ENCODE data around the gene ARMH1.

Gene ARMH1

DNA sequence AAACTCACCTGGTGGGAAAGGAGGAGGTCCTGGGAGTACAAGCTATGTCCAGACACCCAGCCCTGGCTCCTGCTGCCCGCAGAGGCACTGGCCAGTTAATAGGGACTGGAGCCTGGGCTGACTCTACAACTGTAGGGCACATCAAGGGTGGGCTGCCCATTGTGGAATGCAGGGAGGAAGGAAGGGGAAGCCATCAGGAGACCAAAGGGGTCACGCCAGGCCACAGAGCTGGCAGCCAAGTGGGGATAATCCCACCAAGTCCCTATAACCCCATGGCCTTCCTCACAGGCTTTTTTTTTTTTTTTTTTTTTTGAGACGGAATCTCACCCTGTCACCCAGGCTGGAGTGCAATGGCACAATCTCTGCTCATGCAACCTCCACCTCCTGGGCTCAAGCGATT lies 14.9 kb upstream of the ARMH1 start:
- TF ChIP-seq, protein P1, sequence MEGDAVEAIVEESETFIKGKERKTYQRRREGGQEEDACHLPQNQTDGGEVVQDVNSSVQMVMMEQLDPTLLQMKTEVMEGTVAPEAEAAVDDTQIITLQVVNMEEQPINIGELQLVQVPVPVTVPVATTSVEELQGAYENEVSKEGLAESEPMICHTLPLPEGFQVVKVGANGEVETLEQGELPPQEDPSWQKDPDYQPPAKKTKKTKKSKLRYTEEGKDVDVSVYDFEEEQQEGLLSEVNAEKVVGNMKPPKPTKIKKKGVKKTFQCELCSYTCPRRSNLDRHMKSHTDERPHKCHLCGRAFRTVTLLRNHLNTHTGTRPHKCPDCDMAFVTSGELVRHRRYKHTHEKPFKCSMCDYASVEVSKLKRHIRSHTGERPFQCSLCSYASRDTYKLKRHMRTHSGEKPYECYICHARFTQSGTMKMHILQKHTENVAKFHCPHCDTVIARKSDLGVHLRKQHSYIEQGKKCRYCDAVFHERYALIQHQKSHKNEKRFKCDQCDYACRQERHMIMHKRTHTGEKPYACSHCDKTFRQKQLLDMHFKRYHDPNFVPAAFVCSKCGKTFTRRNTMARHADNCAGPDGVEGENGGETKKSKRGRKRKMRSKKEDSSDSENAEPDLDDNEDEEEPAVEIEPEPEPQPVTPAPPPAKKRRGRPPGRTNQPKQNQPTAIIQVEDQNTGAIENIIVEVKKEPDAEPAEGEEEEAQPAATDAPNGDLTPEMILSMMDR (IDR thresholded peaks at IDR 0.05) = no peak
- no peak for DNase-seq
- intact Hi-C loops (cut with DNase I; ENCODE audit: low total_unique reads) = no loop called here
- Histone ChIP-seq H3K9me3 (no peaks in the 10 kb centered on the region), H3K4me1 (peaks cover 0 to 7% (median 0%) of the 10 kb centered on the region in 4 donors), H3K27me3 (no peaks in the 10 kb centered on the region), H3K4me3 (no peak overlapping the region), H3K36me3 (peaks cover 0 to 20% (median 6%) of the 10 kb centered on the region in 3 donors), H3K27ac (no peak overlapping the region)

DNA sequence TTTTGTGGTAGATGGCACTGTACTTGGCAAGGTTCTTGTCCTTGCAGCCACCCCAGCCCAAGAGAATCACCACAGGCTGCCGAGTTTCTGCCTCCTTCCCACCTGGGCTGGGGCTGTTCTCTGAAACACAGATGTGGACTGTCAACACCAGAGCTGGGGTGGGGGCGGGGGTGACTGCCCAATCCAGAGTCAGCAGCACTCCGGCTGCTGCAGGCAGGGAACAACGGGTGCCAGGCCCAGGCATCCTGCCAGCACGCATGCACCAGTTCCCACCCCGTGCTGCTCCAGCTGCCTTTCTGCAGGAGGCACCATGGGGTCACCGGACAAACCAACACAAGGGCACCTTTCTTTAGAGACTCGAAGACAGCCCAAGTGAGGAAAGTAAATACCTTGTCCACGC lies 14.3 kb upstream of the ARMH1 start:
- DNase-seq = no peak
- H3K27ac ChIP-seq = no peak overlapping the region
- TF ChIP-seq, protein P1 (IDR thresholded peaks at IDR 0.05) = no peak
- H3K36me3 ChIP-seq = peaks cover 0 to 14% (median 6%) of the 10 kb centered on the region in 3 donors
- H3K4me3 ChIP-seq = no peak overlapping the region
- H3K4me1 ChIP-seq = peaks cover 0 to 7% (median 0%) of the 10 kb centered on the region in 4 donors
- H3K9me3 ChIP-seq = no peaks in the 10 kb centered on the region
- intact Hi-C loops (cut with DNase I; ENCODE audit: low total_unique reads) = no loop called here
- no peaks in the 10 kb centered on the region for H3K27me3 ChIP-seq

DNA sequence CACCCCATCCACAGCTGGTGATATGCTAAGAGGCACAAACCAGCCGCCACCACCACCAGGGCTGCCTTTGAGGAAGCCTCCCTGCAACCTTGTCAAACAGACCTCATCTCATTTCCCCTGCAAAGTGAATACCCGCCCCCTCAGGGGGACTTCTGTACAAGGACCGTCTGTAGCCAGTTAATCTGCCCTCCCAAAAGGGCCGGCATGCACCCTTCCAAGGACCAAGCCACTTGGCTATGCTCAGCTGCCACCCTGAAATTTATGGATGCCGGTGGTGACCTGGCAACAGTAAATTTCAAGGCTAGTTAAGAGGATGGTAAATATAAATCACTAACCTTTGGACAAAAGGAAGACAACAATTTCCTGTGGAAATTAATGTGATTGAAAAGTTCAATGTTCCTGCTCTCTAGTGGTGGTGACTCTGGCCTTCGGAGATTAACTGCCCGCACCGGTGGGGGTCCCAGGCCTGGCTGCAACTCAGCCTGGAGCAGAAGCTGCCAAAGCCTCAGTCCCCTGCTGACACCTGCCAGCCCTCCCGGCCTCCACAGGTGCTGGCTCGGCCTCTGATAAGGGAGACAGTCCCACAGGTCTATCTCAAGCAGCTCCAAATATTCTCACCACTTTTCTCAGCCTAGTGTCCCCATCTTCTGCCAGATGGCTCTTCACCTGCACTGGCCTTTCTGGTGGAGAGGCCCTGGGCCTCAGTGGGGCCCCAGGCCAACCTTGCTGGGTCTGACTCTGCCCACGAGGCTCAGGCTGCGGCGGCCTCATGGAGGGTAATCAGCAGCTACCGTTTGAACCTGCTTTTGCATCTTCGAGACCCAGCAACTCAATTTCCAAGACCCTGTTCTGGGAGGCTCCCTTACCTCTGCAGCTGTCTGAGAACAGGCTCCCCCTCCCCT lies 12.5 kb upstream of the ARMH1 start:
- intact Hi-C loops (cut with DNase I; ENCODE audit: low total_unique reads) = no loop called here
- TF ChIP-seq, protein P1 (IDR thresholded peaks at IDR 0.05) = no peak
- H3K27ac ChIP-seq = no peak overlapping the region

DNA sequence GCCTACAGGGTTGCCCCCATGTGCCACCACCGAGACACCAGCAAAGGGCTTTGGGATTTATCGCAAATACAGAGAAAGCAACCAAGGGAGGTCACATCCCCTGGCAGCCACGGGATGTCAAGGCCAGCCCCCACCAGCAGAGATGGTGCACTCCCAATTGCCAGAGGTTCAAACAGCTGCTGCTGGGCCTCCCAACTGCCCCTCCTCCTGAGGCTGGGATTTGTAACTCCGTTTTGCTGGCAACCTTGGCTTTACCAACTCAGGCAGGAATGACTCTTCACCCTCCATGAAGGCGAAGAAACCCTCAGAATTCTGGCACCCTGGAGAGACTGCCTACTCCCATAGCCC lies 11.9 kb upstream of the ARMH1 start:
- Histone ChIP-seq H3K27ac (no peak overlapping the region), H3K36me3 (peaks cover 0 to 9% (median 6%) of the 10 kb centered on the region in 3 donors), H3K4me1 (peaks cover 0 to 7% (median 0%) of the 10 kb centered on the region in 4 donors), H3K27me3 (no peaks in the 10 kb centered on the region), H3K9me3 (no peaks in the 10 kb centered on the region), H3K4me3 (no peak overlapping the region)
- TF ChIP-seq, protein P1 (IDR thresholded peaks at IDR 0.05) = no peak
- no peak for DNase-seq
- intact Hi-C loops (cut with DNase I; ENCODE audit: low total_unique reads) = no loop called here

More for the DNA sequence above, 12.5 kb upstream of the ARMH1 start:
- H3K9me3 ChIP-seq = no peaks in the 10 kb centered on the region
- peaks cover 0 to 7% (median 0%) of the 10 kb centered on the region in 4 donors for H3K4me1 ChIP-seq
- H3K27me3 ChIP-seq = no peaks in the 10 kb centered on the region
- H3K36me3 ChIP-seq = peaks cover 0 to 9% (median 6%) of the 10 kb centered on the region in 3 donors
- DNase-seq = no peak
- H3K4me3 ChIP-seq = no peak overlapping the region

DNA sequence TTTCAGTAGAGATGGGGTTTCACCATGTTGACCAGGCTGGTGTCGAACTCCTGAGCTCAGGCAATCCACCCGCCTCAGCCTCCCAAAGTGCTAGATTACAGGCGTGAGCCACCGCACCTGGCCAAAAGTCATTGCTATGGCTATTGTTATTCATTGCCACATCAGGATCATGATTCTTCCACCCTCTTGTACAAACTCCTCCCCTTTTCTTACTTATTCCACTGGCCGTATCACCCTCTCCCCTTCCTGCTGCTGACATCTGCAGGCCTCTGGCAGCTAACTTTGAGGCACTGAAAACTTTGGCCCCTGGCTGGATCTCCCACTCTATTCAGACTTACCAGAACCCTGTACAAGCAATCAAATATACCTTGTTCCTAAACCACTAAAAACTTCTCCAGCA lies 11.1 kb upstream of the ARMH1 start:
- no peak for DNase-seq
- Histone ChIP-seq H3K27me3 (no peaks in the 10 kb centered on the region), H3K36me3 (peaks cover 0 to 9% (median 6%) of the 10 kb centered on the region in 3 donors), H3K4me3 (no peak overlapping the region), H3K27ac (no peak overlapping the region), H3K4me1 (peaks cover 0 to 7% (median 0%) of the 10 kb centered on the region in 4 donors), H3K9me3 (no peaks in the 10 kb centered on the region)
- TF ChIP-seq, protein P1 (IDR thresholded peaks at IDR 0.05) = no peak
- intact Hi-C loops (cut with DNase I; ENCODE audit: low total_unique reads) = no loop called here
